ENCODE results near the gene PFKFB4.
A peak's percentile ranks its signal among the peaks of the same experiment; 100 is the strongest.

Gene PFKFB4

GRCh38 chr3:48567500-48567899 is 10.9 kb upstream of the PFKFB4 start:
- CTCF ChIA-PET = no interaction called here
- DNase-seq (ENCODE audit: low spot score) = no peak
- TF ChIP-seq CTCF (conservative IDR thresholded peaks at IDR 0.05; ENCODE audit: low read depth) = no peak
- POLR2A ChIA-PET (ENCODE audit: low non-redundant PET) = no interaction called here
- peak overlapping the region; percentile 100 for H3K27ac ChIP-seq

GRCh38 chr3:48567090-48567489 is 10.5 kb upstream of the PFKFB4 start:
- ChIA-PET POLR2A (ENCODE audit: low non-redundant PET) (interaction anchor here (0.6 kb wide), 1 partner anchor 57 kb away, joined by 6 read pairs; no protein-coding TSS in a partner anchor), CTCF (no interaction called here)
- no peak for DNase-seq (ENCODE audit: low spot score)
- peak overlapping the region; percentile 100 for H3K27ac ChIP-seq
- no peak for TF ChIP-seq CTCF (conservative IDR thresholded peaks at IDR 0.05; ENCODE audit: low read depth)

GRCh38 chr3:48566401-48566760 is 9.8 kb upstream of the PFKFB4 start:
- DNase-seq (ENCODE audit: low spot score) = no peak
- TF ChIP-seq CTCF (conservative IDR thresholded peaks at IDR 0.05; ENCODE audit: low read depth) = no peak
- peak overlapping the region; percentile 100 for H3K27ac ChIP-seq
- ChIA-PET CTCF (no interaction called here), POLR2A (ENCODE audit: low non-redundant PET) (interaction anchor here (0.6 kb wide), 1 partner anchor 58 kb away, joined by 6 read pairs; no protein-coding TSS in a partner anchor)

GRCh38 chr3:48565591-48566400 is 9.2 kb upstream of the PFKFB4 start:
- TF ChIP-seq CTCF (conservative IDR thresholded peaks at IDR 0.05; ENCODE audit: low read depth) = no peak
- H3K27ac ChIP-seq = peak overlapping the region; percentile 100
- DNase-seq (ENCODE audit: low spot score) = peak; percentile 75
- ChIA-PET CTCF (no interaction called here), POLR2A (ENCODE audit: low non-redundant PET) (interaction anchor here (0.5 kb wide), 1 partner anchor 57 kb away, joined by 5 read pairs; no protein-coding TSS in a partner anchor)

GRCh38 chr3:48565186-48565585 is 8.6 kb upstream of the PFKFB4 start:
- H3K27ac ChIP-seq = peak overlapping the region; percentile 100
- no peak for TF ChIP-seq CTCF (conservative IDR thresholded peaks at IDR 0.05; ENCODE audit: low read depth)
- DNase-seq (ENCODE audit: low spot score) = no peak
- CTCF ChIA-PET = no interaction called here
- POLR2A ChIA-PET (ENCODE audit: low non-redundant PET) = interaction anchor here (0.5 kb wide), 1 partner anchor 58 kb away, joined by 5 read pairs; no protein-coding TSS in a partner anchor

- CTCF ChIA-PET = no interaction called here
Observed at GRCh38 chr3:48564667-48565066, 8.1 kb upstream of the PFKFB4 start.

More at GRCh38 chr3:48564667-48565066, 8.1 kb upstream of the PFKFB4 start:
- peak overlapping the region; percentile 100 for H3K27ac ChIP-seq
- no peak for TF ChIP-seq CTCF (conservative IDR thresholded peaks at IDR 0.05; ENCODE audit: low read depth)
- POLR2A ChIA-PET (ENCODE audit: low non-redundant PET) = no interaction called here
- no peak for DNase-seq (ENCODE audit: low spot score)

Data from RWPE1 (cell line).